Epidermal melanocyte (primary cell): ENCODE results near the gene PCBP3.

Experiments used
- DNase-seq: peaks from one replicate; pipeline ENCODE4 v3.0.0; 2011; ENCODE audit warnings: low spot score; ENCODE audit not compliant: insufficient read length

PCBP3 gene

GRCh38 chr21:45749974-45750373 lies 106.4 kb downstream of the PCBP3 start:
- DNase-seq = no peak

GRCh38 chr21:45750936-45751335 lies 107.4 kb downstream of the PCBP3 start:
- no peak for DNase-seq

DNA sequence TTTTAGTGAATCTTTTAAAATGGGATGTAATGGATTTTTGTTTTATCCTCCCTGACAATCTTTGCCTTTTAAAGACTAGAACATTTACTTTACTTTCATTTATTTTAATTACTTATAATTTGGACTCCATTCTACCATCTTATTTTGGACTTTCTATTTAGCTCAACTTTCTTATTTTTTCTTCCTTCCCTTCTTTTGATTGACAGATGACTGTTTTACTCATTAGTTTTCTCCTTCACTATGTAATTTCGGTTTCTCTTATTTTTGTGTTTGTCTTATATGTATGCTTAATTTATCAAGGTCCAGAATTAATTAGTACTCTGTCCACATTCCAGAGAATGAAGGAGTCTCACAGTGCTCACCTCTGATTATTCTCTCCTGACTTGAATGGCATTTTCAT lies 109.9 kb downstream of the PCBP3 start:
- DNase-seq = no peak

GRCh38 chr21:45756029-45756428 lies 112.5 kb downstream of the PCBP3 start:
- DNase-seq = no peak

DNA sequence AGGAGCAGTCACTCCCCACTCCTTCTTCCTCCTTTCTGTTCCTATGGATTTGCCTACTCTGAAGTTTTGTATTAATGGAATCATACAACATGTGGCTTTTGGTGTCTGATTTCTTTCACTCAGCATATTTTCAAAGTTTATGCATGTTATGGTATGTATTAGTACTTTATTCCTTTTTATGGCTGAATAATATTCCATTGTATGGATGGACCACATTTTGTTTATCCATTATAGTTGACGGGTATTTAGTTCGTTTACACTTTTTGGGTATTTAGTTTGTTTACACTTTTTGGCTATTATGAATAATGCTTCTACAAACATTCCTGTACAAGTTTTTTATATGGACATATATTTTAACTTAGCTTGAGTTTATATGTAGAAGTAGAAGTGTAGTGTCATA lies 113.1 kb downstream of the PCBP3 start:
- DNase-seq = no peak

DNA sequence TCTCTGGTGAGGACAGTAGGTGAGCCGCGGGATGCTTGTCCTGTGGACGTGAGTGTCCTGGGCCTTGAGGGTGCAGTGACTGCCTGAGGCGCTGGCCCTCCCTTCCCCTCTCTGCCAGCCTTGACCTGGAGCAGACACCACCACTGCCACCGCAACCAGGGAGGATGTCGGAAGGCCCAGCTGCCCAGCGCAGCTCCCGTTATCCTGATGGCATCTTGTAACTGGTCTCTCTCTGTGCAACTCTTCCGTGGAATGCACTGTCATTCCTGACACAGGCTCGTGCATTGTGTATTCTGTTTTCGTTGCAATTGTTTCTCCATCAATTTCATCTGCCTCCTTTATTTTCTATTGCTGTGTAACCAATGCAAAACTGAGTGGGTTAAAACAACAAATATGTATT lies 118.2 kb downstream of the PCBP3 start:
- DNase-seq = no peak

- DNase-seq = no peak
These were observed 119.5 kb downstream of the PCBP3 start for GRCh38 chr21:45763074-45763473.

- no peak for DNase-seq
These were observed 120.0 kb downstream of the PCBP3 start for GRCh38 chr21:45763506-45763905.

GRCh38 chr21:45764792-45765191 lies 121.3 kb downstream of the PCBP3 start:
- no peak for DNase-seq

DNA sequence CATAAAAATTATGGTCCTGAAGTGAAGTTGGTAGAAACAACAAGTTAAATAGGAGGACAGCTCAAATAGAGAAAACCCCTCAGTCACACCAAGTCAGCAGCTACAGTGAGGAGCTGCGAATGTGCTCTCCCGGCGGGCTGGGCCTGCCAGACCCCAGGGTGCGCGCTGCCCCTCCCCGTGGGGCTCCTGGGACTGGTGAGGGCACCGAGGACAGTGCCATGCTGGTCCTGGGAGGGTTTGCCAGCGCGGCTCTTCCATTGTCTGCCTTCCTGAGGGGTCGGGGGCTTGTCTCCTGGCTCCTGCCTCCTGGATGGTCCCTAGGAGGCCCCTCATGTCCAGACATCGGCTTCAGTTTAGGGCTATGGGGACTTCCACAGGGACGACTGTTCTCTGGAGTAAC lies 121.8 kb downstream of the PCBP3 start:
- no peak for DNase-seq

- no peak for DNase-seq
These were observed 122.5 kb downstream of the PCBP3 start for GRCh38 chr21:45766055-45766454.

- DNase-seq = no peak
These were observed 123.0 kb downstream of the PCBP3 start for GRCh38 chr21:45766501-45766900.

- DNase-seq = no peak
These were observed 123.8 kb downstream of the PCBP3 start for GRCh38 chr21:45767071-45768006.

GRCh38 chr21:45768011-45768739 lies 124.7 kb downstream of the PCBP3 start:
- DNase-seq = no peak

- DNase-seq = no peak
These were observed 125.2 kb downstream of the PCBP3 start for GRCh38 chr21:45768740-45769048.

GRCh38 chr21:45769294-45769693 lies 125.8 kb downstream of the PCBP3 start:
- no peak for DNase-seq

DNA sequence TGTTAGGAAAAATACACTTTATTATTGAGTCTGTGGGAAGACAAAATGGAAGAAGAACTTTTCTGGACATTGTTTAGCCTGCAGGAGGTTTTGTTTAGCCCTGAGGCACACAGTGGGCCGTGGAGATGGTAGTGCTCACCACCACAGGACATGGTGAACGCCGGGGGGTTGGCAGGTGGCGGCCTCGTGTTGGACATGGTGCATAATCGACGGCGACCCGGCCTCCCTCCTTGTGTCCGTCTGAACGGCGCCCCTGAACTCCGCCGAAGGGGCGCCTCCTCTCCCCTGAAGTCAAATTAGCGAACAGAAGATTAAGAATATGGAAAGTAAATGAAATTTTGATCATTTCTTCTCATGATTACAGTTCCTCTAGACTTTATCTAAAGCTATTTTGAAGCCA lies 126.4 kb downstream of the PCBP3 start:
- DNase-seq = no peak

- DNase-seq = no peak
These were observed 128.7 kb downstream of the PCBP3 start for GRCh38 chr21:45772180-45772579.

- no peak for DNase-seq
These were observed 130.8 kb downstream of the PCBP3 start for GRCh38 chr21:45774291-45774690.

- no peak for DNase-seq
These were observed 133.4 kb downstream of the PCBP3 start for GRCh38 chr21:45776971-45777370.

DNA sequence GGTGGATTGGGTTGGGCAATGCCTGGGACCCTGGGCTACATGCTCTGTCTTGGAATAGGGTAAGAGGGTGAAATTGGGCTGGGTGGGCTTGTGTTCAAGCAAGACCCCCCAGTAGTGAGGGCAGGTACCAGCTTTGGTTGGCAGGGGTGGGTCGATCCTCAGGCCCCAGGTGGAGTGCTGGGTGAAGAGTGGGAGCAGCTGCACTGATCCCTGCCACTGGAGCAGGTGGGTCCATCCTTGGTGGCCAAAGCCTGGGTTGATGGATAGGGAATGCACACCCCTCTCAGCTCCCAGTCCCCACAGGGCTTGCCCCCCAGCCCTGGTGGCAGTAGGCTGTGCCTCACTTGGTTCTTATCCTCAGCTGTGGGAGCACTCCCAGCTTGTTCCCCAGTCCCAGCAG lies 135.2 kb downstream of the PCBP3 start:
- no peak for DNase-seq

- DNase-seq = no peak
These were observed 135.7 kb downstream of the PCBP3 start for GRCh38 chr21:45779226-45779625.

DNA sequence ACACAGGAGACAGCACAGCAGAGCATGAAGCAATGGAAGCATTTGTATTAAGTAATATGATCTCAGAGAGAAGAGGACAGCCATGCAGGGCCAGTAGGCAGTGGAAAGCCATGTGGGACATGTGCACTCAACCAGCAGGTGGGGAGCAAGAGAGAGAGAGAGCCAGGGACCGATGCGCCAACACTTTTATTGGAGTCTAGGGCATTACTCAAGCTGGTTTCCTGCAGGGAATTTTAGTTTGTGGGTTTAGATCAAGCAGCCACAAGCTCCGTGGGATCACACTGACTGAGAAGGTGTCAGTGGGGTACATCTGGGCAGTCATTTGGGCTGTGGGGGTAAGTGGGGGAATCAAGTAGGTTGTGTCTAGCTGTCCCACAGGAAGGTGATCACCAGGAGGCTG lies 137.1 kb downstream of the PCBP3 start:
- no peak for DNase-seq
